Loucy (cell line): Measurements from ENCODE around the gene MRPS27.
"Not testable (repeated sequence)": the region's sequence is repeated elsewhere in the genome, so short reads cannot be mapped to it uniquely, and the experiment has no call there.

Experiments used
- H2AFZ ChIP-seq: fragments of 200-600 bp; sonication (generic); 2 replicates; pipeline ENCODE4 v1.6.0; 2016; ENCODE audit warnings: antibody characterized with exemption, mild to moderate bottlenecking, low read length, moderate library complexity
- H3F3A ChIP-seq: fragments of 200-600 bp; 2 replicates; pipeline ENCODE4 v1.6.0; 2016; ENCODE audit warnings: antibody characterized with exemption, low read depth, mild to moderate bottlenecking
- H3K27me3 ChIP-seq: fragments of 200-600 bp; sonication (generic); 2 replicates; pipeline ENCODE4 v1.6.1; 2014; ENCODE audit warnings: low read length, mild to moderate bottlenecking; ENCODE audit not compliant: insufficient read depth, poor library complexity, severe bottlenecking
- H3K36me3 ChIP-seq: fragments of 200-600 bp; sonication (generic); 2 replicates; pipeline ENCODE4 v1.6.1; 2016; ENCODE audit warnings: low read length; ENCODE audit not compliant: insufficient read depth
- H3K4me1 ChIP-seq: fragments of 200-600 bp; sonication (generic); 2 replicates; pipeline ENCODE4 v1.5.1; 2014; ENCODE audit warnings: low read length, mild to moderate bottlenecking; ENCODE audit not compliant: insufficient read depth, poor library complexity, severe bottlenecking
- H3K4me2 ChIP-seq: fragments of 200-600 bp; sonication (generic); 2 replicates; pipeline ENCODE4 v1.6.0; 2014; ENCODE audit warnings: antibody characterized with exemption, low read length, low read depth, mild to moderate bottlenecking; ENCODE audit not compliant: poor library complexity, severe bottlenecking
- H3K4me3 ChIP-seq: fragments of 200-600 bp; sonication (generic); 2 replicates; pipeline ENCODE4 v1.5.1; 2014; ENCODE audit warnings: low read length, mild to moderate bottlenecking, mixed read lengths; ENCODE audit not compliant: poor library complexity, severe bottlenecking
- H3K79me2 ChIP-seq: fragments of 200-600 bp; sonication (generic); 2 replicates; pipeline ENCODE4 v1.6.1; 2014; ENCODE audit warnings: low read length; ENCODE audit not compliant: insufficient read depth
- H3K9ac ChIP-seq: fragments of 200-600 bp; sonication (generic); 2 replicates; pipeline ENCODE4 v1.6.0; 2014; ENCODE audit warnings: mild to moderate bottlenecking, low read depth, low read length, moderate library complexity; ENCODE audit not compliant: poor library complexity, severe bottlenecking
- H3K9me2 ChIP-seq: fragments of 200-600 bp; sonication (generic); replicated peaks from 2 replicates; pipeline ENCODE4 v1.6.1; 2016; ENCODE audit warnings: low read depth, low read length, mixed read lengths
- H3K9me3 ChIP-seq: fragments of 200-600 bp; sonication (generic); 2 replicates; pipeline ENCODE4 v1.6.1; 2014; ENCODE audit warnings: mild to moderate bottlenecking, antibody characterized with exemption, low read length, low read depth; ENCODE audit not compliant: insufficient read depth
- H4K20me1 ChIP-seq: fragments of 200-600 bp; sonication (generic); 2 replicates; pipeline ENCODE4 v1.6.0; 2014; ENCODE audit warnings: antibody characterized with exemption, low read length, mild to moderate bottlenecking; ENCODE audit not compliant: insufficient read depth, poor library complexity, severe bottlenecking
- CTCF ChIP-seq: fragments of 200-600 bp; sonication (generic); conservative IDR thresholded peaks from 2 replicates; pipeline ENCODE4 v1.5.1; 2014; ENCODE audit warnings: mild to moderate bottlenecking, antibody characterized with exemption, low read length
- EZH2phosphoT487 ChIP-seq: fragments of 200-600 bp; IDR thresholded peaks from 2 replicates; pipeline ENCODE4 v1.6.1; 2018; ENCODE audit warnings: antibody characterized with exemption, mild to moderate bottlenecking, moderate library complexity, borderline replicate concordance

Gene MRPS27

GRCh38 chr5:72172786-72173185 lies 147.3 kb downstream of the MRPS27 start:
- Histone ChIP-seq H3K9me3 (no peaks in the 10 kb centered on the region), H3K79me2 (no peaks in the 10 kb centered on the region), H4K20me1 (no peaks in the 10 kb centered on the region), H3K4me3 (no peak overlapping the region), H2AFZ (no peak overlapping the region), H3K9me2 (no peaks in the 10 kb centered on the region), H3K36me3 (no peaks in the 10 kb centered on the region), H3K4me1 (no peaks in the 10 kb centered on the region), H3K27me3 (no peaks in the 10 kb centered on the region), H3F3A (no peaks in the 10 kb centered on the region), H3K9ac (no peak overlapping the region), H3K4me2 (no peak overlapping the region)
- no peak for TF ChIP-seq CTCF
- TF ChIP-seq EZH2phosphoT487: no peak

GRCh38 chr5:72171667-72172066 lies 148.4 kb downstream of the MRPS27 start:
- no peaks in the 10 kb centered on the region for H3K27me3 ChIP-seq
- H3K36me3 ChIP-seq: no peaks in the 10 kb centered on the region
- no peaks in the 10 kb centered on the region for H3F3A ChIP-seq
- no peaks in the 10 kb centered on the region for H3K4me1 ChIP-seq
- H3K79me2 ChIP-seq: no peaks in the 10 kb centered on the region
- H3K9me2 ChIP-seq: no peaks in the 10 kb centered on the region
- H2AFZ ChIP-seq: no peak overlapping the region
- H4K20me1 ChIP-seq: no peaks in the 10 kb centered on the region
- H3K4me3 ChIP-seq: no peak overlapping the region
- no peak overlapping the region for H3K4me2 ChIP-seq
- no peaks in the 10 kb centered on the region for H3K9me3 ChIP-seq
- no peak overlapping the region for H3K9ac ChIP-seq
- TF ChIP-seq EZH2phosphoT487 (no peak), CTCF (no peak)

- H3K4me1 ChIP-seq, H3K36me3 ChIP-seq, H4K20me1 ChIP-seq, H3K4me2 ChIP-seq, H3K27me3 ChIP-seq, H3K4me3 ChIP-seq, H3F3A ChIP-seq, H2AFZ ChIP-seq, H3K9ac ChIP-seq, H3K79me2 ChIP-seq, H3K9me2 ChIP-seq, H3K9me3 ChIP-seq: not testable (repeated sequence)
Measured at GRCh38 chr5:72171181-72171580, 148.9 kb downstream of the MRPS27 start.

- TF ChIP-seq EZH2phosphoT487 (no peak), CTCF (no peak)
- Histone ChIP-seq H3K36me3 (no peaks in the 10 kb centered on the region), H3K27me3 (no peaks in the 10 kb centered on the region), H3F3A (no peaks in the 10 kb centered on the region), H3K4me3 (no peak overlapping the region), H2AFZ (no peak overlapping the region), H3K4me2 (no peak overlapping the region), H3K79me2 (no peaks in the 10 kb centered on the region), H3K9ac (no peak overlapping the region), H3K9me3 (no peaks in the 10 kb centered on the region), H3K4me1 (no peaks in the 10 kb centered on the region), H4K20me1 (no peaks in the 10 kb centered on the region), H3K9me2 (no peaks in the 10 kb centered on the region)
Measured at GRCh38 chr5:72170101-72170500, 149.9 kb downstream of the MRPS27 start.
